ENCODE data around the gene HES5.

HES5 gene

DNA sequence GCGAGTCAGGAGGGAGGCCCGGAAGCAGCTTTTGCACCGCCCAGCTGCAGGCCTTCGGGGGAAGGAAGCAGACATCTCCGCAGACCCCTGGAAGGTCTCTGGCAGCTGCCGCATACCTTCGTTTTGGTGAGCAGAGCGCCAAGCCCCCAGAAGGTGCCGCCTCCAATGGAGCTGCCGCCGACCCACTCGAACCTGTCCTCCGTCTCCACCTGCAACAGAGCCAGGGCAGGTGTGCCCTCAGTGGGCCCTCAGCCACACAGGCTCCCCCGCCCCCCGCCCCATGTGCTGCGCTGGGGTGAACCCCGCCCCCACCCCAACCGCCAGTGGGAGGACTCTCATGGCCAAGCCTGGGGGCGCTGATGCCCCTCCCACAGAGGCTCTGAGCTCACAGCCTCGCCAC, 9.9 kb downstream of the HES5 start:
- TF ChIP-seq, protein P1, sequence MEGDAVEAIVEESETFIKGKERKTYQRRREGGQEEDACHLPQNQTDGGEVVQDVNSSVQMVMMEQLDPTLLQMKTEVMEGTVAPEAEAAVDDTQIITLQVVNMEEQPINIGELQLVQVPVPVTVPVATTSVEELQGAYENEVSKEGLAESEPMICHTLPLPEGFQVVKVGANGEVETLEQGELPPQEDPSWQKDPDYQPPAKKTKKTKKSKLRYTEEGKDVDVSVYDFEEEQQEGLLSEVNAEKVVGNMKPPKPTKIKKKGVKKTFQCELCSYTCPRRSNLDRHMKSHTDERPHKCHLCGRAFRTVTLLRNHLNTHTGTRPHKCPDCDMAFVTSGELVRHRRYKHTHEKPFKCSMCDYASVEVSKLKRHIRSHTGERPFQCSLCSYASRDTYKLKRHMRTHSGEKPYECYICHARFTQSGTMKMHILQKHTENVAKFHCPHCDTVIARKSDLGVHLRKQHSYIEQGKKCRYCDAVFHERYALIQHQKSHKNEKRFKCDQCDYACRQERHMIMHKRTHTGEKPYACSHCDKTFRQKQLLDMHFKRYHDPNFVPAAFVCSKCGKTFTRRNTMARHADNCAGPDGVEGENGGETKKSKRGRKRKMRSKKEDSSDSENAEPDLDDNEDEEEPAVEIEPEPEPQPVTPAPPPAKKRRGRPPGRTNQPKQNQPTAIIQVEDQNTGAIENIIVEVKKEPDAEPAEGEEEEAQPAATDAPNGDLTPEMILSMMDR (IDR thresholded peaks at IDR 0.05; ENCODE audit: borderline replicate concordance, insufficient read depth, low read depth, low read length), result no peak

DNA sequence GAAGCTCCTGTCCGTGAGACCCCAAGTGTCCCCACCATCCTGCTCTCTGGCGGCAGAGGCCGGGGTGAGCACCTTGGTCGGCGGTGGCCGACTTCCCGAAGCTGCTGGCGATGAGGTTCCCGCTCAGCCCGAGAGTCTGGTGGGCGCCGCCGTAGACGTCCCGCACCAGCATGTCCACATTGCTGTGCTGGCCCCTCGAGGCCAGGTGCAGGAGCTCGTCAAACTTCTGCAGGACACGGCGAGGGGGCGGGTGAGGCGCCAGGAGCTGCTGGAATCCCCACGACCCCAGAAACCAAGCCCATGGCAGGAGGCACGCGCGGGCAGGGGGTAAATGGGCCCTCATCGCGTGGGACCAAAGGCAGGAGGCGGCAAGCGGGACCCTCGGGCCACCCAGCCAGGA, 10.3 kb downstream of the HES5 start:
- TF ChIP-seq, protein P1 (IDR thresholded peaks at IDR 0.05; ENCODE audit: borderline replicate concordance, insufficient read depth, low read depth, low read length), result no peak
- no peak overlapping the region for H3K4me3 ChIP-seq (ENCODE audit: low read depth, low read length)

More for the DNA sequence above, 9.9 kb downstream of the HES5 start:
- H3K4me3 ChIP-seq (ENCODE audit: low read depth, low read length), result no peak overlapping the region

DNA sequence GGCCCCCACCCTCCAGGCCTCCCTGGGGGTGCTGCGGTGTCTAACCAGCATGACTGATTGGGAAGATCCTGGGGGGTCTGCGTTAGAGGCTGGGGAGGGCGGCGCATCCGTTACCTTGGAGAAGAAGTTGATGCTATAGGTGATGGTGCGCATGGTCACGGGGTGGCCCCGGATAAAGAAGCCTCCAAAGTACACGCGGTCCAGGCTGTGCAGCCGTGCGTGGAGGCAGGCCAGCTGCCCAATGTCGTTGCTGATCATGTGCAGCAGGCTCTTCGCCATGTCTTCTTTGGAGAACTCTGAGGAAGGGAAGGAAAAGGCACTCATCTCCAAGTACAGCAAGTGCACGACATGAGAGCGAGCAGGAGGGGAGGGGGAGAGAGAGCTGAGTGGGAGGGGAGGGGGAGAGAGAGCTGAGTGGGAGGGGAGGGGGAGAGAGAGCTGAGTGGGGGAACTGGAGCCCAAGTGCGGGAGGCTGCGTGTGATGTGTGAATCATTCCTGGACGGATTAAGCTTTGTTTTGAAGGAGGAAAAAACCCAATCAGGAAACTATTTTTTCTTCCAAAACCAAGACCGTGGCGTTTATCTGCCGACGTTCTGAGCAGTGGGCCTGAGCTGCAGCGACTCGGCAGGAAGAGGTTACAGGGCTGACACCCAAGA, 10.9 kb downstream of the HES5 start:
- TF ChIP-seq, protein P1 (IDR thresholded peaks at IDR 0.05; ENCODE audit: borderline replicate concordance, insufficient read depth, low read depth, low read length), result no peak

DNA sequence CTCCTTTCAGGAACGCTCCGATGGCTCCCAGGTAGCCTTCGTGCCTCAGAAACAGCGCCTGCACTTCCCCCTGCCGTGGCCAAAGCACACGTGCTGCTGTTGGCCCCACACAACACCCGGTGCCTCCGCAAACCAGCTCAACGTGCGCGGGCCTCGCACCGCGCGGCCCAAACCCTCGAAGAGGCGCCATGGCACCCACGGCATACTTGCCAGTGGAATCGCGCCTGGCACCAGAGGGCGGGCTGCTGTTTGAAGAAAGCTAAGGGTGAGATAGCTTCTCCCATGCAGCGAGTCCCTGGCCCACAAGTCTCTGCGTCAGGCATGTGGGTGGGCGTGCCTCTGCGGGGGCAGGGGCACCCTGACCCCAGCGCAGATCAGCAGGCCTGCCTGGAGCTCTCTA, 11.5 kb downstream of the HES5 start:
- TF ChIP-seq, protein P1 (IDR thresholded peaks at IDR 0.05; ENCODE audit: borderline replicate concordance, insufficient read depth, low read depth, low read length), result no peak
- no peak overlapping the region for H3K4me3 ChIP-seq (ENCODE audit: low read depth, low read length)

More for the DNA sequence above, 10.9 kb downstream of the HES5 start:
- H3K4me3 ChIP-seq (ENCODE audit: low read depth, low read length), result no peak overlapping the region

DNA sequence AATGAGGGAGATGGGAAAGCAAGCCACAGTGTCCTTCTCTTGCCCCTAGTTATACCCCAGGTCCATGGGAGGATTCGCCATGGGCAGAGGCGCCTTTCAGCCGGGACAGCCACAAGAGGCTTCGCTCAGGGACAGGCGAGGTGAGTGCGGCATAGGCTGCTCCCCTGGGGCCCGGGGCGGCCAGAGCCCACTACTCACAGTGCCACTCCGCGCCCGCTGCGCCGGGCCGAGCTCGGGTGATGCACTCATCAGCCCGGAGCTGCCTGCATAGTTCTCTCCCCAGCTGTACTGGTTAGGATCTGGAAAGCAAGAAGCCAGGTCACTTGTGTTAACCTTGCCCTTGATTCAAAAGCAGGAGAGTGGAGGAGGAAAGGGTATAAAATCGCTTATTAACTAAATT, 12.1 kb downstream of the HES5 start:
- TF ChIP-seq, protein P1 (IDR thresholded peaks at IDR 0.05; ENCODE audit: borderline replicate concordance, insufficient read depth, low read depth, low read length), result no peak
- H3K4me3 ChIP-seq (ENCODE audit: low read depth, low read length), result no peak overlapping the region

DNA sequence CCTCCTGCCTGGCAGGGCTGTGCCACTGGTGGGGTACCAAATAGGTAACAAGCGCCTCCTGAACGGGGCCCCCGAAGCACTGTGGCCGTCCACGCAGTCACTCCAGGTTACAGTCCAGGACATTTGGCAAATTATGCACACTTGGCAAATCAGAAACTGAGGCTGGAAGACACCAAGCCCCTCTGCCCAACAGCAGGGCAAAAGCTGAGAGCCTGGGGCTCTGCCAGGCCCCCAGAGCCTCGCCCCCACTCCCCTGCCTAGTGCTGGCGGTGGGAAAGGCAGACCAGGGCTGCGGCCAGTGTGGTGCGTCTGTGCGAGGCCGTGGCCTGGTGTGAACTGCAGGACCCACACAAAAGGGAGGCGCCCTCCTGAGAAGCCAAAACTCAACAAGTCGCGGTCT, 13.1 kb downstream of the HES5 start:
- TF ChIP-seq, protein P1 (IDR thresholded peaks at IDR 0.05; ENCODE audit: borderline replicate concordance, insufficient read depth, low read depth, low read length), result no peak
- H3K4me3 ChIP-seq (ENCODE audit: low read depth, low read length), result no peak overlapping the region

DNA sequence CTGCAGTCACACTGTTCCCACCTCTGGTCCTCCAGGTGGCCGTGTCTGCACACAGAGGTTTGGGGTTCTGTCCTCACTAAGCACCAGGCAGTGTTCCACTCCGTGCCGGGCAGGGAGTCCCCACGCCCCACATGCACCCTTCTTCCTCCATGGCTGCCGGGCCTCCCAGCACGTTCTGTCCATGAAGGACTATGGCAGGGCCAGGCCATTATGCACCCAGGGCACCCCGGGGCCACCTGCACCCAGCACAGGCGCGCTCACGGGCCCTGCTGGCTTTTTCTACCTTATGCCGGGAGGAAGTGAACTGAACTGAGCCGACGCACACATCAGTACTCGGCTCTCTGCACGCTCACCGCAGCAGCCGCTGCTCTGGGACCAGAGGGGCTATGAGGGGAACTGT, 13.9 kb downstream of the HES5 start:
- H3K4me3 ChIP-seq (ENCODE audit: low read depth, low read length), result no peak overlapping the region
- TF ChIP-seq, protein P1 (IDR thresholded peaks at IDR 0.05; ENCODE audit: borderline replicate concordance, insufficient read depth, low read depth, low read length), result no peak

Measured in GM12875 (cell line).